Heart left ventricle (tissue), 13 donors: Measurements from ENCODE around the gene RBM47.

Experiments
- CTCF ChIP-seq, 12 donors: fragments of 200-600 bp; sonication (generic) in 4 of 12; IDR thresholded peaks; one replicate each; pipeline versions ENCODE4 v1.5.0 to v1.8.0; 2018 to 2022; ENCODE audit warnings: antibody characterized with exemption in 12 of 12, mild to moderate bottlenecking in 5 of 12
- POLR2A ChIP-seq, 2 donors: fragments of 450-650 bp; IDR thresholded peaks; one replicate each; pipeline ENCODE4 v1.6.1; 2017; ENCODE audit warnings: antibody characterized with exemption in 2 of 2, mild to moderate bottlenecking in 2 of 2, moderate library complexity in 2 of 2
- donor health status: ischemic (EF 13 %, LVEDD 7.1; RV severe dilation, severe dysfunction).
- donor health status: DM: no; HTN: yes; CAD: no.
- donor health status: DM: no; HTN: no; CAD: no.
- donor health status: ischemic (EF 25% LVEDD 6.9; RV normal size, moderate dysfunction).
- donor health status: ischemic (EF 25% LVEDD 5.7; RV mildly dilated, moderate dysfunction).
- donor health status: ischemic (EF 35%, LVEDD 5.7; RV mildly dilated, moderate dysfunction).
- donor health status: nonischemic (EF 11% LVEDD 7.7; RV severe dilation, severe dysfunction).
- donor health status: DM: yes; HTN: yes; CAD: no.
- donor health status: PGD.
- donor health status: ischemic (EF 29% LVEDD 5.4; RV normal size, mild dysfunction).
- donor health status: nonischemic (EF 23%, LVEDD 6.1; RV moderate dilation, normal function).

GRCh38 chr4:40418430-40419230 is 211.0 kb downstream of the RBM47 start:
- no peak for TF ChIP-seq POLR2A (IDR thresholded peaks at IDR 0.05)
- no peak for TF ChIP-seq CTCF (IDR thresholded peaks at IDR 0.05)
